Ishikawa (cell line): ENCODE data around the gene SYT8.

Experiments used
- CEBPB ChIP-seq: IDR thresholded peaks from 2 replicates; pipeline ENCODE4 v1.6.1; 2012
- CREB1 ChIP-seq: IDR thresholded peaks from 2 replicates; pipeline ENCODE4 v1.6.1; 2012; ENCODE audit warnings: low read depth
- EGR1 ChIP-seq: IDR thresholded peaks from 2 replicates; pipeline ENCODE4 v1.6.1; 2012
- EP300 ChIP-seq: IDR thresholded peaks from 2 replicates; pipeline ENCODE4 v1.6.1; 2012; ENCODE audit warnings: borderline replicate concordance
- MAX ChIP-seq: IDR thresholded peaks from 2 replicates; pipeline ENCODE4 v1.6.1; 2012
- RAD21 ChIP-seq: IDR thresholded peaks from 2 replicates; pipeline ENCODE4 v1.6.1; 2012; ENCODE audit warnings: low read depth
- REST ChIP-seq: IDR thresholded peaks from 2 replicates; pipeline ENCODE4 v1.6.1; 2012; ENCODE audit warnings: low read depth, mild to moderate bottlenecking
- TAF1 ChIP-seq: IDR thresholded peaks from 2 replicates; pipeline ENCODE4 v1.6.1; 2012; ENCODE audit warnings: low read depth, mild to moderate bottlenecking
- TCF12 ChIP-seq: IDR thresholded peaks from 2 replicates; pipeline ENCODE4 v1.6.1; 2012; ENCODE audit warnings: low read depth
- TEAD4 ChIP-seq: IDR thresholded peaks from 2 replicates; pipeline ENCODE4 v1.6.1; 2012
- USF1 ChIP-seq: IDR thresholded peaks from 2 replicates; pipeline ENCODE4 v1.6.1; 2012
- YY1 ChIP-seq: IDR thresholded peaks from 2 replicates; pipeline ENCODE4 v1.6.1; 2012; ENCODE audit warnings: low read depth
- ZBTB7A ChIP-seq: IDR thresholded peaks from 2 replicates; pipeline ENCODE4 v1.6.1; 2012; ENCODE audit warnings: low read depth

- TF ChIP-seq USF1 (no peak), TAF1 (no peak), CREB1 (no peak), YY1 (no peak), MAX (no peak), CEBPB (no peak), REST (no peak), TEAD4 (no peak), EP300 (no peak), ZBTB7A (no peak), EGR1 (no peak), TCF12 (no peak), RAD21 (no peak)
These were observed 48.9 kb upstream of the SYT8 start for GRCh38 chr11:1785749-1786413.
